GM18511 (cell line): Measurements from ENCODE around the gene BCL11A.
"Not testable (repeated sequence)": the region's sequence is repeated elsewhere in the genome, so short reads cannot be mapped to it uniquely, and the experiment has no call there.

Experiments
- ATAC-seq: cut with Tn5 transposase; IDR thresholded peaks from one replicate; pipeline ENCODE4 v1.9.1; 2021; ENCODE audit warnings: mild to moderate bottlenecking, moderate library complexity; ENCODE audit not compliant: unreplicated experiment

BCL11A gene

DNA sequence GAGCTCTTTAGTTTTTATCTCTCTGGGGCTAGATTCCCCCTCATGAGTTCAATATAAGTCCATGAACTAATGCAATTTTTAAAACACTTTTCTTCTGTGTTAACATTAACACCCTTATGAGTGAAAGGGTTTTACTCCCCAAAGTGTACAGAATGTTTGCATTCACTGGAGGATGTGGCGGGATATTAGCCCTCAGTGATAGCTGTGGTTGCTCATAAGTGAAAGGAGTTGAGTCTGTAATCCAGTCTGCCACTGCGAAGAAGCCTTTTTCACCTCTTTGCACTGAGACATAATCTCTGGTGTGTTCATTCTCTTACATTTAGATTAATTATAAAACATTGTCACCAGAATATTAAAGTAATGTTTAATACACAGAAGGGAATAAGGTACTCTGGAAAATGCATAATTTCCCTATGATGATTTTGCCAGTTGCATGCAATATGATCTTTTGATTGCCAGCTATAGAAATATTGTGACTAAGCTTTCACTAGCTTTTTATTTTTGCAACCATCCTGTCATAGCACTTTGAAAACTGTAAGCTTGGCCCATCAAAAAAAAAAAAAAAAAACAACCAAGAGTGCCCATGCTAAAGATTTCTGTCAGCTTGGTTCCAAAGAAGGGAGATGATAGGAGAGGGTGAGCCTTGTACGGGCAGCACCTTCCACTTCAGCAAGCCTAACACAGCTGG is 113.2 kb downstream of the BCL11A start:
- peak; percentile 15 for ATAC-seq

DNA sequence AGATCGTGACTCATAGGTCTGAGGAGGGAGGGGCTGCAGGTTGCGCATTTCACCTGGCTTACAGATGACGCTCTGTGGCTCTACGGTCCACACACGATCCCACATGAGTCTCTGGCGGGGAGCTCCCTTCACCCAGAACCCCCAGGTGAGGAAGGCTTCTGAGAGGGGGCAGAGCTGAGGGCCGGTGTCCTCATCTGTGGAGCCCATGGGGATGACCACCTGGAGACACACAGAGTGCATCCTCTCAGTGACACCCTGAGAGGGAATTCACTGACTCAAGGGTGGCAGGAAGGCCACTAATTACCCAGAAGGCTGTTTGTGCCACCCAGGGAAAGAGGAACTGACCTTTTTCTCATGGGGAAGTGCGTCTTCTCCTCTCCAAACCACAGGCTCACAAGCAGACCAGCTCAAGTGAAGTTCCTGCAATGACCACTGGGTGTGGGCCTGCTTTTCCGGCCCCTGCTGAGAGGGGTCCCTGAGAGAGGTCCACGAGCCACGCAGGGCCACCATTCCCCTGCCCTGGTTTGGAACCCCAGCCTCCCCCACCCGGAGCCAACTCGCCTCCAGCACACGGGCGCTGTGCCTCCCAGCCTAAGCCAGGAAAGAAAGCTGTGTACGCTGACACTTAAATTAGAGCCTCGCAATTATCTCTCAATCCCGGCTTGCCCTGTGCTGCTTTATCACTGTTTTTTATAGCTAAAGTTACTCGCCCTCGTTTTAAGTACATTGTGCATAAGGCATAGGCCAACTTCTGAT is 114.1 kb downstream of the BCL11A start:
- ATAC-seq, result peak; percentile 97

DNA sequence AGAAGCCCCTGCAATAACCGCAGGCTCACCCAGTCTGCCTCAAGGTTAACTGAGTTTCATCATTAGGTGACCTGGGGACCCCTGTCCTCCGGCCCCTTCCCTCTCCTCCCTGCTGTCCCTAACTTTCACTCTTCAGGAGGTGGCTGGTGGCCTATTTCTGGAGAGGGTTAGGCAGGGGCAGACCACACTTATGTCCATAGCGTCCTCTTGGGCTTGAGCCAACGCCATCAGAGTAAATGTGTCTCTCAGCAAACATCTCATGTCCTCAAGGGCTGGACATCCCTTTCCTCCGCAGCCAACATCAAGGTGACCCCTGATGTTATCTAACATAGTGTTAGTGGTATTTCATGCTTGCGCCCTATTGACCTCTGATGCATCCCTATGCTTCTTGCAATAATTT is 114.8 kb downstream of the BCL11A start:
- ATAC-seq, result no peak

DNA sequence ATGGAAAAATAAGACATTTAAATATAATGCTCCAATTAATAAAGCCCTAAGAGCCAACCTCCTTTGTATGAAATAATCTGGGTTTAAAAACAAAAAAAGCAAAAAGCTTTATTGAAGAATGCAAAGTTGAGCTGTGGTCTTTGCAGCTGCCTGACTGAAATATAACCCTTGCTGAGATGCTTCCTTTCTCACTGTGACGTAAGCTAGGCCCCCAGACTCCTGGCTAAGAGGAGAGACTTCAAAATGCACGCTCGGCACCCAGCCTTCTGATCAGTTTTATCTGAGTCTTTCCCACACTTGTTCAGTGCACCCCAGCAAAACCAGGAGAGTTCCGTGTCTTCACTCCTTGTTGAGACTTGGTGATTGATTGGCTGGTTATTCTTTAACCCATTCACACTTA is 115.3 kb downstream of the BCL11A start:
- ATAC-seq, result no peak

DNA sequence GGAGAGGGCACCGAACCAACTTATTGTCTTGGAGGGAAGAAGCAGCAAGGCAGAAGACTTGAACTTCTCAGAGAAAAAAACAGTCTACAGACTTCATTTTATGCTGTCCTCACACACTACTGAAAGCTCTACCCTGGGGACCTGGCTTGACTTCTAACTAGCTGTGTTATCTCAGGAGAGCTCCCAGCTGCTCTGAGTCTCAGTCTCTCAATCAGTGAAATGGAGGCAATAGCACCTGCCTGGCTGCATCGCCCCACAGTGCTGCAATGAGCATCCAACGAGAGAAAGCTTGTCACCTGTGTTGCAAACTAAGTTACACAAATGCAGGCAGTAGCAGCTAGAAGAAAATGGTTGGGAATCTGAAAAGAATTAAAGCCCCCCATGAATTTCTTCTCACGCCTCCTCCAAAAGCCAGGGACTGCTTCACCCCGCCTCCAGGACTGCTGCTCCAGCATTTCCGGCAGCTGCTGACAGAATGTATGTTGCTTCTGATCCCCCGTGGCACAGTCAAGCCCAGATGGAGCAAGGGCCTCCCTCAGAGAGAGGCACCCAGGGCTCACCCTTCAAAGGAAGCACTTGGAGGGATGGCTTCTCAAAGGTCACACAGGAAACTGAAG is 116.3 kb downstream of the BCL11A start:
- no peak for ATAC-seq

DNA sequence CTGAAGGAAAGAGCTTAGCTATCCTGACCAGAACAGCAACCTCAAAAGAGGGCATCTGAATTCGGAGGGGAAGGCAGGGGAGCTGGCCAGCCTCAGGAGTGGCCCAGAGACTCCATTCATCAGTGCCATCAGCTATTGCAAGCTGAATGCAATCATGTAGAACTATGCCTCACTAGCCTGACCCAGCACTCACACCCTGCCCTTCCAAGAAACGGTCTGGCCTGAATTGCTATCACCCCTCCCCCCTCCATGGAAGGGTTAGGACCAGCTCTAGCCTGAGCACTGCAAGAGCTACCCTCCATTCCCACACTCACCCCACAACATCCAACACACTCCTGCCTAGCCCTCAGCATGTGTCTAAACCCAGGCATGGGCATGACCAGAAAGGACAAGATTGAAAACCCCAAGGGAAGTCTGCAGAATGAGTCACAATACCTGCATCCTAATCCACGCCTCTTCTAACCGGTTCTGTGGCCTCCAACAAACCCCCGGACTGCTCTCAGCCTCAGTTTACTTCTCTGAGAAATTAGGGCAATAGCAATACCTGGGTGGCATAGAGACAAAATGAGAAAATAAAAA is 120.3 kb downstream of the BCL11A start:
- no peak for ATAC-seq

DNA sequence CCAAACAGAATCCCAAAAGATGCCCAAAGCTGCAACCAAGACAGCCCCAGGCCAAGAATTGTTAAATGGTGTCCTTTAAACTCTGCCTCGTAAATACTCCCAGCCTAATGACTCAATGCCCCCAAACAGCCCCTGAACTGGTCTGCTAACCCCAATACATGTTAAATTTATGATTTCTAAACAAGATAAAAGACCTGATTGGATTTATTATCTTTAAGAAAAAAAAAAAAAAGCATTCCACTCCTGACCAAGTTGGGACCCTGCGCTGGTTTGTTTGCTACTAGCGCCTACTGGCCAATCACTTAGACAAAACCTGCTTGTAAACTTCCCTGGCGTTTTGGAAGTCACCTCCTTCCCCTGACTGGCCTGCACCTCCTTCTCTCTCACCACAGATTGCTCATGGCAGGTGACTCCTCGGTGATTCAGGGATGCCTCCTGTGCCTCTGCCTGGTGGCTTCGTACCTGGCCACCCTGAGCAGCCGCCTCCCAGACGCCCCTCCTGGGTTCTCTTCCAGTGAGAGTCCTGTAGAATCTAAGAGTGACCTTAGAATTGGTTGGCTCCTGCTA is 121.3 kb downstream of the BCL11A start:
- ATAC-seq, result no peak

DNA sequence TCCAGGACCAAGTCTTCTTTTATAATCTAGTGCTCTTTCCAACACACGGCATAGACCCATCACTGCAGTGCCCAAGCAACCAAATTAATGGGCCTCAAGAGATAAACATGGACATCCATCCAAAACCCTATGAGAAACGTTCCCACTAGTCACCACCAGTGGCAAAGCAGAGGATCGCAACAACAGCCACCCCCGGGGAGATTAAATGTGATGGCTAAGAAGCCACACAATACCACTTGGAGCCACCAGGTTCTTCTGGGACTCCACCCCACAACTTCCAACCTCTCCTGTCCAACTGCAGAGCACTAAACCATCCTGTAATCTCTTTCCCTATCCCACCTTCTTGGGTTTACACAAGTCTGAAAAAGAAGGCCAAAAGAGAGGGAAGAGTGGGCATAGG is 123.8 kb downstream of the BCL11A start:
- ATAC-seq, result no peak

DNA sequence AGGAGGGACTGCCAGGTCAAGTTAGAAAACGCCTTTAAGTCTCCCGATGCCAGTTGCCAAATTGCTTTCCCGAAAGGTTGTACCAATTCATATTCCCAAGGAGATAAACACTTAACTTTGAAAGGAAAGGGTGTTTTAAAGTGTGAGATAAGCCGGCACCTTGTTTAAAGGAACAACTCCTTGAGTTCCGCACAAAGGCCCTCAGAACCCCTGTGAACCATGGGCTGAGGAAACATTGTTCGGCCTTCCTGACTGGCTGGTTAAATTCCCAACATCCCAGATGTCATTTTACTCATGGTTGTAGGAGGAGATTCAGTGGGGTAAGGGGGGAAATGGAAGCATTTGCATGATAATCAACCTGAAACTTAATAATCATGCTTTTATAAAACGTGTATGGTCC is 126.6 kb downstream of the BCL11A start:
- no peak for ATAC-seq

DNA sequence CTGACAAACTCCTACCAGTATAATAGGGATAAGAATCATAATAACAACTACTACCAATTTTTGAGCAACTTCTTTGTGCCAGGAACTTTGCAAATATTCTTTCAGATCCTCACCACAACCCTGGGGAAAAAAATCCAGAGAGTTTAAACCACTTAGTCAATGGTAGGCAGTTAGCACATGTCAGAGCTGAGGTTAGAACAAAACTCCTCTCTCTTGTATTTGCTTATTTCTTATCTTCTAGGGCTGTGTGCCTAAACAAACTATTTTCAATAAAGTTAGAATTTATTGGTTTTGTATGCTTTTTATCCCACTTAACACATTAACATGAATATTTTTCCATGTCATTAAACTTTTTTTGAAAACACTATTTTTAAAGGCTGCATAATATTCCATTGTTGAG is 127.1 kb downstream of the BCL11A start:
- ATAC-seq, result no peak

DNA sequence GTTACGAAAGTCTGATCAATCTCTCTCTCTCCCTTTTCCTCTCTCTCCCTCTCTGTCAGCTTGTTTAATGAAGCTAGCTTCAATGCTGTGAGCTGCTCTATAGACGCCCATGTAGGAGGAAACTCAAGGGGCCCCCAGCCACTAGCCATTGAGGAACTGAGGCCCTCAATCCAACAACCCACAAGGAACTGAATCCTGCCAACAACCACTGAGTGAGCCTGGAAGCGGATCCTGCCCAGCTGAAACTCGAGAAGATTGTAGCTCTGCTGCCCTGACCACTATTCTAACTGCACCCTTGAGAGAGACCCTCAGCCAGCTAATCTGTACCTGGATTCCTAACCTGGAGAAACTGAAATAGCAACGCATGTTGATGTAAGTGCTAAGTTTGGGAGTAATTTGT is 129.2 kb downstream of the BCL11A start:
- ATAC-seq, result no peak

DNA sequence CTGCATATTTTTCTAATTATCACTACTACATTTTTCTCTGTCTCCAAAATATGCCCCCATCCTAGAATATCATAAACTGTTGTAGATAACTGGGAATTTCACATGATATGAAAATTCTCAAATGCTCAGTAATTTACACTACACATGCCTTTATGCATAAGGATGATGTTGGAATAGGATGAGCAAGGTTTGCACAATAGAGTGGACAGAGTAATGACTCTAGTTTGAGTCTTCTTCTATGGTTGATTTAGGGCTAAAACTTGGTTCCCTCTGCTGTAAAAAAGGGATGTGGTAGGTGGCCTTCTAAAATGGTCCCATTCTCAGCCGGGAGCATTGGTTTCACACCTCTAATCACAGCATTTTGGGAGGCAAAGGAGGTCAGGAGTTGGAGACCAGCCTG is 129.9 kb downstream of the BCL11A start:
- ATAC-seq, result no peak

DNA sequence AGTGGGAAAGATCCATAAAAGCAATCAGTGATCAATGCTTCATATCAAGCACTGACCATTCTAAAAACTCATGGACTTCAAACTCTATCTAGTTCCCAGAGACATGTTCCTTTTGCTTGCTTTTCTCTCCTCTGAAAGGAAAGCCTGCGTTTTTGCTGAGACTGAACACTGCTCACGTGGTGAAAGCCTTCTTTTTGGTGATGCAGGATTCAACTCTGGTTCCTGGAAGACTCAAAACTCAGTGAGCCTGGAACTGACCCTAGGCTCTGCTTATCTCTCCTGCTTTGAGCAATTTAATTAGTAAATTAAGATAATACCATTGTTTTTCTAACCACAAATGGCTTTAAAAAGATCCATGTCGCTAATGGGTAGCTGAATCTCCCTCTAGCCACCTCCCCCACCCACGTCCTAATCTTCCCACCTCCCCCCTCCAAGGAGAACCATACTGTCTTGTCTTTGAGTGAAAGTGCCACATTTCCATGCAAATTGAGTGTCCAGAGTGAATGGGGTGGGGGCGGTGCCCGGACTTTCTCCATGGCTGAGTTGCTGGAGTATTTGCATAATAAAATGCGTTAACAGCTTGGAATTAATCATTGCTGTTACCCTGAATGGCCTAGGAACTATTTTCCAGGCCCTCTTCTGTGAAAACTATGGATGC is 130.5 kb downstream of the BCL11A start:
- no peak for ATAC-seq

DNA sequence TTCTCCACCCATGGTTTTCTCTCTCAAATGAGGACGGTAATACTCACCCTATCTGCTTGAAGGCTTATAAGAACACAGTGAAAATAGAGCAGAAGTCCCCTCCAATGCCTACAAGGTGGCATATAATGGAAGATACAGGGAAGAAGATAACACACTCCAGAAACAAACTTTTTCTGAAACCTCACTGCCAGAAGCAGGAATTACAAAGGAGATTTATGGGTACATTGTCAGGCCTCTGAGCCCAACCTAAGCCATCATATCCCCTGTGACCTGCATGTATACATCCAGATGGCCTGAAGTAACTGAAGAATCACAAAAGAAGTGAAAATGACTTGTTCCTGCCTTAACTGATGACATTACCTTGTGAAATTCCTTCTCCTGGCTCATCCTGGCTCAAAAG is 136.2 kb downstream of the BCL11A start:
- ATAC-seq, result not testable (repeated sequence)

DNA sequence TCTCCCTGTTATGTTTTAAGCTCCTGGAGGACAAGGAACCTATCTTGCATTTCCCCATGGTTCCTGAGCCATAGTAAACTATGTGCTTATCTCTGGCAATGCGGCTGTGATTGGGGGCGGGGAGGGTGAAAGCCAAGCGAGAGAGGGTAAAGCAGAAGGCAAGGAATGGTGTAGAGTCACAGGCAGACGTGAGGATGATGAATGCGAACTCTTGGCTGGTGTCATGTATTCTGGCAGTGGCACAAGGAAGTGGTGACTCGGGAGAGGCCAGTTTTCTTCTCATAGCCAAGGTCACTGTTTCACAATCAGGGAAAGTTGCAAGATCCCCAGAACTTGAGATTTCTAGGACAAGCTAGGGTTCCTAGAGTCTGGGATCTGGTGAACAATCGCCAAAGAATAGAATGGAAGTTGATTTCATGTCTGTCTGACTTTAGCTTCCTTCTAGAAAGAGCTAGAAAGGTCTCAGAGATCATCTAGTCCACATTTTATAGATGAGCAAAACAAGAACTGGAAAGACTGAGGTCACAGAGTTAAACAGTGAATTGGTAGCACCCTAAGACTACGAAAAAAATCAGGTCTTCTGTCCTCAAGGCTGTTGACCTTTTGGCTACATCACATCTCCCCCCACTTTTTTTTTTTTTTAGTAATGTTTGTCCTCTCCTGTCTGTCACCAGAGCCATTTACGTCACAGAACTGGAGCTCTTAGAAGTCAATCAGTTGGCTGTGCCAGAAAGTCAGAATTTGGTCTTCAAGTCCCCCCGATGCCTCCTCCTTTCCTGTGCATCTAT is 137.0 kb downstream of the BCL11A start:
- ATAC-seq, result no peak

DNA sequence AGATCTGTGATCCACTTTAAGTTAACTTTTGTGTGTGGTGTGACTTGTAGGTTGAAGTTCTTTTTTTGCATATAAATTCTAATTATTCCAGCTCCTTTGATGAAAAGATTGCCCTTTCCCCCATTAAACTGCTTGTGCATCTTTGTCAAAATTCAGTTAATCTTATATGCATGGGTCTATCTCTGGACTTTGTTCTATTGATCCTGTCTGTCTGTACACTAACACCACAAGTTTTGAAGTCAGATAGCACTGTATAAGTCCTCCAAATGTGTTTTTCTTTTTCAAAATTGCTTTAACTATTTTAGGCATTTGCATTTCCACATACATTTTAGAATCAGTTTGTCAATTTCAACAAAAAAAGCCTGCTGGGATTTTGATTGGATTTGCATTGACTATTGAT is 137.6 kb downstream of the BCL11A start:
- no peak for ATAC-seq

DNA sequence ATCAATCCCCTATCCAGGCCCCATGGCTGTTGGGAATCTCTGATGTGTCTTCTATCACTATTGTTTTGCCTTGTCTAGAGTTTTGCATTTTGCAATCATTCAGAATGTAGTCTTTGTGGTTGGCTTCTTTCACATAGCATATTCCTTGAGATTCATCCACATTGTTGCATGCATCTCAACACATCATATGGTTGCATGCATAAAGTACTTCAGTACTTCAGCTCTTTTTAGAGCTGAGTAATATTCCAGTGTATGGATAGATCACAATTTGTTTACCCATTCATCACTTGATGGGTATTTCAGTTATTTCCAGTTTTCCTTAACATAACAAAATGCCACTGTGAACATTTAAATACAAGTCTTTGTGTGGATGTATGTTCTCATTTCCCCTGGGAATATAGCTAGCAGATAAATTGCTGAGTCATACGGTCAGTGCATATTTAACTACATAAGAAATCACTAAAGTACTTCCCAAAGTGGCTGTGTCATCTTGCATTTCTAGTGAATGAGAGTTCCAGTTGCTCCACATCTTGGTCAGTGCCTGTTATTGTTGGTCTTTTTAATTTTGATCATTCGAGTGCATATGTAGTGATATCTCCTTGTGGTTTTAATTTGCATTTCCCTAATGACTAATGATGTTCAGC is 138.8 kb downstream of the BCL11A start:
- no peak for ATAC-seq

DNA sequence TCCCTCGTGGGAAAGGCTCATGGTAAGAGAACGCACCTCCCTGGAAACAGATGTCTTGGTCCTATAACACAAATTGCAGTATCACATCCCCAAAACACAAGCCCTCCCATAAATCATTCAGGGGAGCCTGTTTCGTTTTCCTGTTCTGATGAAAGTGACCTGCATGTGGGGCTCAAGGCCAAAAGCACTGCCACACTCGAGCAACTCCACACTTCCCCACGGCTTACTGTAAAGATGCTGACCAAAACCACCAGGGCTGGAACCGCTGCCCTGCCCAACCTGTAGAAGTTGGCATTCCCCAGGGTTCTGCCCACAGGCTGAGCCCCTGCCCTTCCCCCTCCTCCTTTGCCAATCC is 139.7 kb downstream of the BCL11A start:
- ATAC-seq, result peak; percentile 89

DNA sequence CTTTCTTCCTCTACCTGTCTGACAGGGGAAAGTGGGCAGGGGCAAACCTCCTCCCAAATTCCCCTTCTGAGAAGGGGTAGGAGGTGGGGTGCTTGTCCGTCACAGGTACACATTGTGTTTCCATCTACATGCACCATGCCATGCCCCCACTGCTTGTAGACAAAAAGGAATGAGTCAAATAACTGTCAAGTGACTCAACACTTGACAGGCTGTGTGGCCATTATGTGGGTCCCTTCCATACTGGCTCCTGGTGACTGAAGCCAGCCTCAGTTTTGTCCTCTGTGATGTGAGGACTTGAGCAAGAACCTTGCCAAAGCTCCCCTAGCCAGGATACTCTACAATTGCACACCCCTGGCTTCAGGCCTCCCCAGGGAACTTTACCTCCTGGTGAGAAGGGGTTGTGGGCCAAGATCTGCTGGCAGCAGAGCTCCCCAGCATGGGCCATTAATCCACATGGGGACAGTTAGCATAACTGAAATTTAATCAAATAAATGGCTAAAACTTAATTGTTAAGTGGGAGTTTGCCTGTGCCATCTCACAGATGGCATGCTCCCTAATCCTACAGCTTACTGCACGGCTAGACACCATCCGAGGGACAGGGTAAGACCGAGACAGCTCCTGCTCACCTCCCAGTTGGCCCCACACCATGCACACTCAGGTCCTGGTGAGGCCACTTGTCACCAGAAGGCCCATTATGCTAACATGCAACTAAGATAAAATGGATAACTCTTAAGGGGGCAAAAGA is 140.2 kb downstream of the BCL11A start:
- peak; percentile 24 for ATAC-seq
